SKM-1 (cell line): ENCODE measurements around the gene METTL25.

ENCODE experiments used
- DNase-seq: peaks from one replicate; lab custom pipeline; 2025; ENCODE audit not compliant: unreplicated experiment; lab: John Stamatoyannopoulos, UW

The METTL25 gene

GRCh38 chr12:82523996-82524395 is 165.7 kb downstream of the METTL25 start:
- DNase-seq: no peak

DNA sequence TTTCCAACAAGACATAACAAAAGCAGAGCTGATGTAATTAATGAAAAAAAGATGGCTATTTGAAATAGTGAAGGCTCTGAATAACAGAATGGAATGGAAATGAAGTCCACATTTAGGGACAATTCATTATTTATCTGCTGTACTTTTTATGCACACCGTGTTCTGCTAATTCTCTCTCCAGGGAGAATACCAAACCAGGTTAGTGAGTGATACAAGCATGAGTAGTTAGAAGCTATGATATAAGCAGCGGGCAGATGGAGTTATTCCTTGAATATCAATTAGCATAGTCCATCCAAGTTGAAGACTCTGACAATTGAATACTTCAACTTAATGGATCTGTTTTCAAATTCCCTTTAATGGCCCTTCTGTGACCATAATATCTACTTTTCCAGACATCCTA is 166.3 kb downstream of the METTL25 start:
- DNase-seq: no peak

DNA sequence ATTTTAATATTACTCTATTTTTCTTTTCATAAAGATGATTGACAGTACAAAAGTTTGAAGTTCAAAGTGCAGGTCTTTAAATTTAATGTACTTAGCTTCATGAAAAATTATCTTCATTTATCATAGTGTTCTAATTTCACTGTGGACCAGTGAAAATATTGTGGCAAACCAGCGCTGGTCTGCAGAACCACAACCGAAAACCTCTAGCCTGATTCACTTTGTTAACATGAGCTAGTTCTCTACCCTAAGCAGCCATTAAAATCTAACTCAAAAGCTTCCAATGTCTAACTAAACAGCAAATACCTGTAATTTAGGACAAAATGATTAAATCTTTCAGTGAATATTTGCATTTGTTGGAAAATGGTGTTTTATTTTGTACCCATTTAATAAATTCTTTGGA is 167.3 kb downstream of the METTL25 start:
- no peak for DNase-seq

DNA sequence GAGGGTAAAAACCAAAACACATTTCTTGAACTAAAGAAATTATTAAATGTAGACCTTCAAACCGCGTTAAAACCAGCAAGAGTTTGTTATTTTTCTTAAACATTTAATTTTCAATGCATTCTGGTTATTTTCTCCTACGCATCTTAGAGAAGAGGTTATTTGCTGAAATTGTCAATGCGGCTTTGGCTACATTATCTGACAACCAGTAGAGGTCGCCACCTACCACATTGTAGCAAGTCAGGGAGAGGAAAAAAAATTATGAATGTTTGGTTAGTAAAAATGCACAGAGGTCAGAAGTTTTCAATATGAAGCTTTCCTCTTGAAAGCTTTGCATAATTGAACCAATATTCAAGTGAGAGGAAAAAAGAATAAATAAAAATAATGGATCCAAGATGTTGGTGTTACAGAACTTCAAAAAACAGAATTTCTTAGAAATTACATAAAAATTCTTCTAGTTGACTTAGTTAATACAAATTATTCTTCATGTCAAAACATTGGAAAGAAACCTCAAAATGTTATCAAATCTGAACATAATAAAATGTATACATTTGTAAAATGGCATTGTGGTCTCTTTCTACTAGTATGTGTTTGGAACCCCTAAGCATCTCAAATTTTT is 168.9 kb downstream of the METTL25 start:
- peak; percentile 14 for DNase-seq
